Left lung (tissue), 10 donors: ENCODE data around the gene COA5. TPM values are rescaled to one million over a fixed set of nuclear protein-coding genes. Genes with fewer than 3 reads are reported as not detected.

Experiments
- ATAC-seq: fragments of 200-7000 bp; cut with Tn5 transposase; one replicate; pipeline ENCODE4 v1.9.1; 2020; ENCODE audit warnings: moderate library complexity
- DNase-seq, 4 donors: peaks; one replicate each; pipeline ENCODE4 v3.0.0-alpha.2; 2013 to 2020
- H3K27ac ChIP-seq, 2 donors: fragments of 200-600 bp; sonication (generic) in 1 of 2; one replicate each; pipeline versions ENCODE4 v1.5.0 to v1.8.0; 2020 to 2021
- H3K27me3 ChIP-seq, 2 donors: fragments of 200-600 bp; sonication (generic) in 1 of 2; one replicate each; pipeline versions ENCODE4 v1.5.0 to v1.8.0; 2020 to 2021
- H3K36me3 ChIP-seq, 2 donors: fragments of 200-600 bp; sonication (generic) in 1 of 2; one replicate each; pipeline versions ENCODE4 v1.5.0 to v1.8.0; 2020 to 2021
- H3K4me1 ChIP-seq, 2 donors: fragments of 200-600 bp; one replicate each; pipeline ENCODE4 v1.8.0; 2021
- H3K4me3 ChIP-seq, 2 donors: fragments of 200-600 bp; sonication (generic) in 1 of 2; one replicate each; pipeline versions ENCODE4 v1.5.0 to v1.8.0; 2020 to 2021; ENCODE audit warnings: mild to moderate bottlenecking in 1 of 2
- H3K9me3 ChIP-seq, 2 donors: fragments of 200-600 bp; sonication (generic) in 1 of 2; one replicate each; pipeline versions ENCODE4 v1.5.0 to v1.8.0; 2020 to 2021
- intact Hi-C, 2 donors: fragments of 100-400 bp; cut with DNase I; formaldehyde crosslinking; loops; one replicate each; pipeline versions ENCODE4 v1.11.2 to v1.14.2; 2022
- polyA plus RNA-seq, 6 donors: library from polyadenylated mRNA; unstranded; fragments of 120-200 nt; gene quantifications; one replicate each; pipeline ENCODE4 v1.2.1, GENCODE V29; 2013; ENCODE audit not compliant: insufficient read length in 6 of 6
- total RNA-seq, 2 donors: library from RNA; stranded (reverse); fragmentation: NEBNext Ultra II Directional; extraction: Animal tissue kit (Norgen Biotek cat#: 25700); gene quantifications; one replicate each; pipeline ENCODE4 v1.2.1, GENCODE V29; 2021
- TF ChIP-seq, protein P1 (sequence below), 2 donors: fragments of 200-600 bp; sonication (generic) in 1 of 2; IDR thresholded peaks; one replicate each; pipeline versions ENCODE4 v1.5.0 to v1.8.0; 2021; ENCODE audit warnings: antibody characterized with exemption in 2 of 2
- donor health status: DM: no; HTN: yes; CAD: no.
- donor health status: DM: no; HTN: no; CAD: no.

COA5 gene
- total and polyA plus RNA-seq, 8 donors, result 24.3 to 80.0 (median 74.8) TPM

DNA sequence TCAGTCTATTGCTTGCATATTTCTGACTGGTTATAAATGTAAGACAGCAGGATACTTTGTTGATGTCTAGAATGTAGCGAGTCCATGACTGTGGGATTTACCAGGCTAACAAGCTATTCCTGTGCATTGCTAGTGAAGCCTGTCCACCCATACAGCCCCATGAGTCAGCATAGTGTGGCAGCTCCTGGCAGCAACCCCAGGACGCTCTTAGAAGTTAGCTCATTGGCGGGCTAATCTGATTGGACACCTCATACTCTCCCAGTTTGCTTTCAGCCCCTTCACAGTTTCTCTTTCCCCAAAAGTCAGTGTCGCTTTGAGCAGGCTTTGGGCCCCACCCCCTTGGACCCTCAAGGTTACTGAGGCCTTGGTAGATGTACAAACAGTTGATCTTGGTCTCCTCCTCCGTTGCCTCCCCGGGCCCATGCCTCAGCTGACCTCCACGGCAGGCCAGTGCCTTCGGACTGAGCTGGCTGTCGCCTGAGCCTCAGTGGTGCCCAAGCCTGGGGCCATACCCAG lies 48.0 kb downstream of the COA5 start:
- TF ChIP-seq, protein P1, sequence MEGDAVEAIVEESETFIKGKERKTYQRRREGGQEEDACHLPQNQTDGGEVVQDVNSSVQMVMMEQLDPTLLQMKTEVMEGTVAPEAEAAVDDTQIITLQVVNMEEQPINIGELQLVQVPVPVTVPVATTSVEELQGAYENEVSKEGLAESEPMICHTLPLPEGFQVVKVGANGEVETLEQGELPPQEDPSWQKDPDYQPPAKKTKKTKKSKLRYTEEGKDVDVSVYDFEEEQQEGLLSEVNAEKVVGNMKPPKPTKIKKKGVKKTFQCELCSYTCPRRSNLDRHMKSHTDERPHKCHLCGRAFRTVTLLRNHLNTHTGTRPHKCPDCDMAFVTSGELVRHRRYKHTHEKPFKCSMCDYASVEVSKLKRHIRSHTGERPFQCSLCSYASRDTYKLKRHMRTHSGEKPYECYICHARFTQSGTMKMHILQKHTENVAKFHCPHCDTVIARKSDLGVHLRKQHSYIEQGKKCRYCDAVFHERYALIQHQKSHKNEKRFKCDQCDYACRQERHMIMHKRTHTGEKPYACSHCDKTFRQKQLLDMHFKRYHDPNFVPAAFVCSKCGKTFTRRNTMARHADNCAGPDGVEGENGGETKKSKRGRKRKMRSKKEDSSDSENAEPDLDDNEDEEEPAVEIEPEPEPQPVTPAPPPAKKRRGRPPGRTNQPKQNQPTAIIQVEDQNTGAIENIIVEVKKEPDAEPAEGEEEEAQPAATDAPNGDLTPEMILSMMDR (IDR thresholded peaks at IDR 0.05), result no peak
- ATAC-seq (no peak), DNase-seq (no peak)
- intact Hi-C loops, result no loop called here
- Histone ChIP-seq H3K36me3 (peaks cover 0 to 81% of the 10 kb centered on the region in 2 donors), H3K4me3 (no peak overlapping the region), H3K27ac (no peak overlapping the region), H3K27me3 (no peaks in the 10 kb centered on the region), H3K4me1 (peaks cover 0 to 3% of the 10 kb centered on the region in 2 donors), H3K9me3 (no peaks in the 10 kb centered on the region)

DNA sequence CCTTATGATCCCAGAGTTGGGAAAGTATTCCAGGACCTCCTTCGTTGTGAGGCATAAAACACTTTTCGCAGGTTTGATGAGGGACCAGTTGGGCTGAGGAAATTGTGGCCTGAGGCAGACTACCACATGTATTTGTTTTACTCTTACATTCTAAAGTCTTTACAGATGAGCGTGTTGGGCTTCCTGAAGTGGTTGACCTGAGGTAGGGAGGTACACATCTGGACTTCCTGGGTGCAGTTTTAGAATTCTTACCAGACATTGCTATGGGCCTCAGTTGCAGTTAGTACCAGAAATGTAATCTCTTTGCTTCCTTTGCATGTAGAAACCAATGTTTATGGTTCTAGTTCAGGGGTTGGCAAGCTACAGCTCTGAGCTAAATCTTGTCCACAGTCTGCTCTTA lies 48.7 kb downstream of the COA5 start:
- DNase-seq (no peak), ATAC-seq (no peak)
- H3K4me3 ChIP-seq, result no peak overlapping the region
- H3K27me3 ChIP-seq, result no peaks in the 10 kb centered on the region
- TF ChIP-seq, protein P1 (IDR thresholded peaks at IDR 0.05), result no peak
- H3K27ac ChIP-seq, result no peak overlapping the region
- no peaks in the 10 kb centered on the region for H3K9me3 ChIP-seq
- peaks cover 0 to 3% of the 10 kb centered on the region in 2 donors for H3K4me1 ChIP-seq
- peaks cover 0 to 81% of the 10 kb centered on the region in 2 donors for H3K36me3 ChIP-seq
- intact Hi-C loops, result no loop called here

DNA sequence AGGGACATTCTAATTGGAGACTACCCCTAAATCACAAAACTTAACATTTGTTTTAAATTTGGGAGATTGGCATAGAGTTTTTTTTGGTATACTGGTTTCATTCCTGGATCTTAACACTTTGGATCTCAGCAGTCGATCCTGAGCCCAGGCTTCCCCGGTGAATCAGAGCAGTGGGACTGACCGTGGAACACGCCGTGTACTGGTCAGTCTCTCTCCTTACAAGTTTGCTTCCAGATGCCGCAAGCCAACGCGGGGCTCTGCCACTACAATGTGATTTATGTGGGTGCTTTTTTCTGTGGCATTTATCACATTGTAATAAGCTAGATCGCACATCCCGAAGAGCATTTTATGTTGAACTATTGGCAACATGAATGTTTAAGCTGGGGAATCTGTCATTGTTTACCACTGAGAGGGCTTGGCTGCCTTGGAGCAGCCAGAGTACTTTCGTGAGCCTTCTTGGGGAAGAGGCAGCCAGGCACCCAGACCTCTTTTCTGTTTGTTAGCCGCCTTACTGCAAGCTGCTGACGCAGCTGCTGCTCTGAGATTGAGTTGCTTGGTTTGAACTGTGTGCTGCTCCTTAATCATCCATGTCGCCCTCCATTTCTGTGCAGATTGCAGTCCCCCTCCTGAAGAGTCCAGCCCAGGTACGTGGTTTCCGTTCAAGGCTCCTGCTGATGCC lies 49.3 kb downstream of the COA5 start:
- no peaks in the 10 kb centered on the region for H3K27me3 ChIP-seq
- ATAC-seq (no peak), DNase-seq (no peak)
- no peak overlapping the region for H3K4me3 ChIP-seq
- H3K27ac ChIP-seq, result no peak overlapping the region
- no peaks in the 10 kb centered on the region for H3K9me3 ChIP-seq
- H3K36me3 ChIP-seq, result peaks cover 0 to 81% of the 10 kb centered on the region in 2 donors
- TF ChIP-seq, protein P1 (IDR thresholded peaks at IDR 0.05), result no peak
- intact Hi-C loops, result no loop called here
- peaks cover 0 to 3% of the 10 kb centered on the region in 2 donors for H3K4me1 ChIP-seq

DNA sequence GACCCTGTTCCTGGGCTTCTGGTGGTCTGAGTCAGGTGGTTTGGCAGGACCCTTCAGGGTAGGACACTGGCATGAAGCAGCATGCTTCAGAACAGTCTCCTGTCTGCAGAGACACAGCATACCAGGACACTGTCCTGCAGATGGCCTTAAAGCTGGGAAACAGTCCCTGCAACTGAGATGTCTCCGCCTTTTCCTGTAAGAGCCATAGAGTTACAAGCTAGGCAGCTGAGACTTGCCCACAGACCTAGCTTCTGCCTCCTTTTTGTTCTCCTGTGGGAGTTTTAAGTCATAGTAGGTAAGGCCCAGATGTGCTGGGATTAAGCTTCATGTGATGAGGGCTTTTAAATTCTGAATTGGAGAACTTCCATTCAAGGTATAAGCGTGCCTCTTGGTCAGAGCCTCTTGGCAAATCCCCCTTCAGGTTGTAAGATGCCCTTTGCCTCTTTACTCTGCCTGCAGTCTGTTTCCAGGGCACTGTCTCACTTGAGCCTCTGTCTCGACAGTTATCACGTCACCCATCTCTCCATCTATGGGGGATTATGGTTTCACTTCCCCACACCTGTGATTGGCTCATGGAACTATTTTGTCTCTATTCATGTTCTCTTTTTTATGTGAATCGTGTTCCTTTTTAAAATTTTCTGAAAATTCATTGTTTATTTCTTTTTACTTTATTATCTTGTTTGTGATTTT lies 51.8 kb downstream of the COA5 start:
- intact Hi-C loops, result no loop called here
- Histone ChIP-seq H3K4me1 (no peaks in the 10 kb centered on the region), H3K36me3 (peaks cover 0 to 92% of the 10 kb centered on the region in 2 donors), H3K4me3 (no peak overlapping the region), H3K27me3 (no peaks in the 10 kb centered on the region), H3K9me3 (no peaks in the 10 kb centered on the region), H3K27ac (no peak overlapping the region)
- TF ChIP-seq, protein P1 (IDR thresholded peaks at IDR 0.05), result no peak
- no peak for DNase-seq
- no peak for ATAC-seq

DNA sequence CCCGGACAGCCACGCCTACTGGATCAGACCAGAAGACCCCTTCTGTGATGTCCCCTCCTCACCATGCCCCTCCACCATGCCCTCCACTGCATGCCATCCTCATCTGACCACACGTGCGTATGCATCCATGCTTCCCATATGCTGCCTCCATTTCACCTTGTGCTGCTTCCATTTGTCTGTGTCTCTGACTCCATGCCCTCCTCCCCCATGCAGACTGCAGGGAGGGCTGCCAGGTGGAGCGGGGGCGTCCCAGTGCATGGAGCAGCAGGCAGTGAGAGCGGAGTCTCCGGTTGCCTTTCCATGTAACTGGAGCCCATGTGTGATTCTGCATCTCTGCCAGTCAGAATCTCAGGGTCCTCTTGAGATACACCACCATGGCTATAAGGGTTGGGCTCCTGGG lies 52.6 kb downstream of the COA5 start:
- no peak overlapping the region for H3K4me3 ChIP-seq
- no peaks in the 10 kb centered on the region for H3K4me1 ChIP-seq
- ATAC-seq, result no peak
- H3K9me3 ChIP-seq, result no peaks in the 10 kb centered on the region
- H3K27me3 ChIP-seq, result no peaks in the 10 kb centered on the region
- intact Hi-C loops, result no loop called here
- H3K36me3 ChIP-seq, result peaks cover 0 to 99% of the 10 kb centered on the region in 2 donors
- TF ChIP-seq, protein P1 (IDR thresholded peaks at IDR 0.05), result no peak
- no peak for DNase-seq
- H3K27ac ChIP-seq, result no peak overlapping the region
